ENCODE data around the gene TAGLN3. TPM values are rescaled to one million over a fixed set of nuclear protein-coding genes. Genes with fewer than 3 reads are reported as not detected.

Gene TAGLN3
- total RNA-seq, 2 experiments from 2014 or later = 0.78 to 0.85 TPM

DNA sequence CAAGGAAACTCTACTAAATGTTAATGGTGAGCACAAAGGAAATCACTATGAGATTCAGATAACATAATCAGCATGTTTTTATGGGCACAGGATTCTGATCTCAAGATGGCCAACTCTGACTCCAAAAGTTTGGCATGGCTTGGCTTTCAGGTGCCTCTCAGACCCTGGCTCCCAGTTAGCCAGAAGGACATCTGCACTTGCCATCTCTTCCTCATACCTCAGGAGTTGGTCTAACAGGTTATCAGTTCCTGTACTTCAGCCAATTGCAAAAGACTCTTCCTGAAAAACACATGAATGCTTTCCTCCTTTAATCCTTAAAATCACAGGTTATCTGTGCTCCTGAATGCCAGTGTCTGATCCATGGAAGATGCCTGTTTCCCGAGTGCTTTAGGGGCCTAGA, 60.8 kb downstream of the TAGLN3 start:
- intact Hi-C loops (cut with micrococcal nuclease) = loop anchor here (10.0 kb wide), 1 partner anchor 1245 kb away; no protein-coding TSS in a partner anchor
- no peak for DNase-seq
- Mint-ChIP-seq H3K9me3 (no peaks in the 10 kb centered on the region), H3K27ac (no peak overlapping the region), H3K27me3 (no peaks in the 10 kb centered on the region), H3K36me3 (no peaks in the 10 kb centered on the region), H3K4me3 (no peak overlapping the region), H3K4me1 (ENCODE audit: low read depth) (peaks cover 20% of the 10 kb centered on the region)
- ChIA-PET CTCF (no interaction called here), POLR2A (no interaction called here)

DNA sequence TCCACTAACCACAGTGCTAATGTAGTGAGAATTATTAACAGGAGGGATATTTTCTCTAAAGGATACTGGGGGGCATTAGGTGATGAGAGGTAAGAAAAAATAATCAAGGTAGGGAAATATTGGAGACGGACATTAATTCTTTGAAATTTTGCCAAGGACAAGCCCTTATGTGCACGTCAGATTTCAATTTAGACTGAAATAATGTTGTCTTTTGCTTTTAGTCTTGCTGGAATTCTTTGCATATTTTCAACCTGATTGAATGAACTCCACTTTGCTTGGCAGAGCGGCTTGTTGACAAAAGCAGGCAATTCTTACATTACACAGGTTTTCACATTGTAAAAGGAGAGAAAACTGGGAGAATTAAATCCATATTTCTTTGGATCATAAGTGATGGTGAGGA, 62.4 kb downstream of the TAGLN3 start:
- Mint-ChIP-seq H3K4me3 (no peak overlapping the region), H3K4me1 (ENCODE audit: low read depth) (peaks cover 16% of the 10 kb centered on the region), H3K9me3 (no peaks in the 10 kb centered on the region), H3K27ac (no peak overlapping the region), H3K36me3 (no peaks in the 10 kb centered on the region), H3K27me3 (no peaks in the 10 kb centered on the region)
- ChIA-PET CTCF (no interaction called here), POLR2A (no interaction called here)
- no peak for DNase-seq
- intact Hi-C loops (cut with micrococcal nuclease) = no loop called here

Other genes with a start within 250 kb of the TAGLN3 start
- 1 to 10 TPM; 2.1 TPM for gene PHLDB2, start 139.7 kb upstream of the TAGLN3 start, total RNA-seq
- gene ABHD10, start 19.9 kb upstream of the TAGLN3 start, total RNA-seq = 10 to 100 TPM; 79.8 to 84.2 TPM
- gene TMPRSS7, start 35.8 kb downstream of the TAGLN3 start, total RNA-seq = not detected
- 1 to 10 TPM; 3.3 to 4.4 TPM for gene C3orf52, start 87.5 kb downstream of the TAGLN3 start, total RNA-seq
- gene GCSAM, start 134.3 kb downstream of the TAGLN3 start, total RNA-seq = 10 to 100 TPM; 11.7 to 14.4 TPM